IMR-90 (cell line): ENCODE data around the gene TGM2. TPM values are rescaled to one million over a fixed set of nuclear protein-coding genes. Genes with fewer than 3 reads are reported as not detected.

Experiments
- ATAC-seq: fragments of 200-7000 bp; cut with Tn5 transposase; 2 replicates; pipeline ENCODE4 v1.9.1; 2020; ENCODE audit warnings: low read depth, mild to moderate bottlenecking, moderate library complexity
- BruUV-seq: library from RNA; stranded (reverse); fragments of 400-500 nt; replicated peaks from 2 replicates; lab custom pipeline; 2021; lab: Mats Ljungman, UMichigan
- CTCF ChIA-PET: fragments of 300-600 bp; formaldehyde crosslinking; extraction: SDS; loops from one replicate; lab custom pipeline; 2021; ENCODE audit warnings: antibody characterized with exemption; lab: Yijun Ruan, JAX
- POLR2A ChIA-PET: fragments of 300-600 bp; sonication (Branson Sonifier 250); formaldehyde crosslinking; loops from one replicate; lab custom pipeline; 2022; ENCODE audit warnings: antibody characterized with exemption; ENCODE audit not compliant: unreplicated experiment; lab: Charles Lee
- DNase-seq: peaks from one replicate; pipeline ENCODE4 v3.0.0; 2013
- H2AFZ ChIP-seq: replicated peaks from 2 replicates; pipeline ENCODE3; 2013; ENCODE audit warnings: low read length, mild to moderate bottlenecking; ENCODE audit not compliant: poor library complexity
- H2AK5ac ChIP-seq: 2 replicates; pipeline ENCODE4 v1.6.1; 2013; ENCODE audit warnings: low read depth, low read length, inconsistent platforms
- H2AK9ac ChIP-seq: replicated peaks from 2 replicates; pipeline ENCODE3; 2013; ENCODE audit warnings: mild to moderate bottlenecking, low read depth, low read length, moderate library complexity; ENCODE audit not compliant: poor library complexity
- H2BK120ac ChIP-seq: 2 replicates; pipeline ENCODE4 v1.6.1; 2013; ENCODE audit warnings: low read depth, low read length, inconsistent platforms
- H2BK15ac ChIP-seq: 3 replicates; pipeline ENCODE4 v1.6.1; 2013; ENCODE audit warnings: low read depth, low read length, inconsistent platforms
- H2BK20ac ChIP-seq: 2 replicates; pipeline ENCODE4 v1.6.1; 2013; ENCODE audit warnings: low read depth, mild to moderate bottlenecking, inconsistent platforms, low read length, moderate library complexity
- H2BK5ac ChIP-seq: 2 replicates; pipeline ENCODE4 v1.6.1; 2013; ENCODE audit warnings: mild to moderate bottlenecking, low read depth, low read length, inconsistent platforms; ENCODE audit not compliant: poor library complexity, severe bottlenecking
- H3K14ac ChIP-seq: replicated peaks from 2 replicates; pipeline ENCODE4 v1.6.1; 2013; ENCODE audit warnings: low read depth, low read length, inconsistent platforms
- H3K18ac ChIP-seq: 2 replicates; pipeline ENCODE4 v1.6.1; 2013; ENCODE audit warnings: low read depth, low read length, control low read depth
- H3K23ac ChIP-seq: 2 replicates; pipeline ENCODE4 v1.6.1; 2013; ENCODE audit warnings: low read depth, low read length, inconsistent platforms
- H3K27ac ChIP-seq: 2 replicates; pipeline ENCODE4 v1.5.1; 2013; ENCODE audit warnings: mild to moderate bottlenecking, control low read depth, low read length; ENCODE audit not compliant: insufficient read depth
- H3K27me3 ChIP-seq: 2 replicates; pipeline ENCODE4 v1.6.1; 2013; ENCODE audit warnings: low read length; ENCODE audit not compliant: control insufficient read depth, insufficient read depth
- H3K36me3 ChIP-seq: 2 replicates; pipeline ENCODE4 v1.6.1; 2013; ENCODE audit warnings: low read length, mixed read lengths; ENCODE audit not compliant: control insufficient read depth, insufficient read depth
- H3K4ac ChIP-seq: 2 replicates; pipeline ENCODE4 v1.6.1; 2013; ENCODE audit warnings: low read depth, low read length, inconsistent platforms
- H3K4me1 ChIP-seq: 2 replicates; pipeline ENCODE4 v1.6.1; 2013; ENCODE audit warnings: low read length, mixed read lengths; ENCODE audit not compliant: control insufficient read depth, insufficient read depth
- H3K4me2 ChIP-seq: 2 replicates; pipeline ENCODE4 v1.6.1; 2013; ENCODE audit warnings: low read depth, mild to moderate bottlenecking, control low read depth, low read length, moderate library complexity
- H3K4me3 ChIP-seq: 2 replicates; pipeline ENCODE4 v1.5.1; 2013; ENCODE audit warnings: low read depth, mild to moderate bottlenecking, control low read depth, low read length, moderate library complexity; ENCODE audit not compliant: insufficient read depth
- H3K56ac ChIP-seq: 2 replicates; pipeline ENCODE4 v1.6.1; 2013; ENCODE audit warnings: low read length, inconsistent platforms; ENCODE audit not compliant: insufficient read depth; ENCODE audit errors: extremely low read depth
- H3K79me1 ChIP-seq, 2 experiments: 2 replicates each; pipeline ENCODE4 v1.6.1; 2013; ENCODE audit warnings: low read length in 2 of 2, inconsistent platforms in 1 of 2, low read depth in 1 of 2
- H3K9ac ChIP-seq: 2 replicates; pipeline ENCODE4 v1.6.1; 2013; ENCODE audit warnings: low read depth, low read length, control low read depth
- H3K9me1 ChIP-seq: 2 replicates; pipeline ENCODE4 v1.6.1; 2013; ENCODE audit warnings: low read length, inconsistent platforms; ENCODE audit not compliant: insufficient read depth
- H3K9me3 ChIP-seq: 2 replicates; pipeline ENCODE4 v1.6.1; 2013; ENCODE audit warnings: low read length; ENCODE audit not compliant: control insufficient read depth, insufficient read depth
- H4K20me1 ChIP-seq: 2 replicates; pipeline ENCODE4 v1.6.1; 2013; ENCODE audit warnings: low read length, inconsistent platforms; ENCODE audit not compliant: insufficient read depth
- H4K5ac ChIP-seq: 2 replicates; pipeline ENCODE4 v1.6.1; 2013; ENCODE audit warnings: mild to moderate bottlenecking, low read depth, low read length, control low read depth
- H4K8ac ChIP-seq, 2 experiments: 2 replicates each; pipeline ENCODE4 v1.6.1; 2013; ENCODE audit warnings: low read depth in 2 of 2, low read length in 2 of 2, control low read depth in 1 of 2, inconsistent platforms in 1 of 2
- H4K91ac ChIP-seq: 2 replicates; pipeline ENCODE4 v1.6.1; 2013; ENCODE audit warnings: low read depth, low read length, inconsistent platforms; ENCODE audit not compliant: insufficient read depth
- BHLHE40 ChIP-seq: fragments of 150-350 bp; IDR thresholded peaks from 2 replicates; pipeline ENCODE4 v1.6.1; 2016; ENCODE audit warnings: mild to moderate bottlenecking, low read depth, low read length
- CEBPB ChIP-seq: IDR thresholded peaks from 2 replicates; pipeline ENCODE4 v1.6.1; 2012; ENCODE audit warnings: low read depth, low read length, improper control_type of control experiment
- CHD1 ChIP-seq: IDR thresholded peaks from 2 replicates; pipeline ENCODE4 v1.6.1; 2012; ENCODE audit warnings: low read depth, low read length, improper control_type of control experiment
- ELK1 ChIP-seq: fragments of 150-350 bp; IDR thresholded peaks from 2 replicates; pipeline ENCODE4 v1.6.1; 2016; ENCODE audit warnings: low read depth, mild to moderate bottlenecking, low read length, moderate library complexity, borderline replicate concordance
- FOS ChIP-seq: fragments of 150-350 bp; IDR thresholded peaks from 2 replicates; pipeline ENCODE4 v1.6.1; 2016; ENCODE audit warnings: low read depth, low read length
- MAFK ChIP-seq: IDR thresholded peaks from 2 replicates; pipeline ENCODE4 v1.6.1; 2012; ENCODE audit warnings: low read depth, low read length, improper control_type of control experiment
- MAZ ChIP-seq: IDR thresholded peaks from 2 replicates; pipeline ENCODE4 v1.6.1; 2012; ENCODE audit warnings: low read depth, mild to moderate bottlenecking, low read length, improper control_type of control experiment, moderate library complexity, borderline replicate concordance
- MXI1 ChIP-seq: IDR thresholded peaks from 2 replicates; pipeline ENCODE4 v1.6.1; 2012; ENCODE audit warnings: low read depth, mild to moderate bottlenecking, low read length, moderate library complexity, borderline replicate concordance
- NFE2L2 ChIP-seq: fragments of 150-350 bp; IDR thresholded peaks from 2 replicates; pipeline ENCODE4 v1.6.1; 2016; ENCODE audit warnings: low read depth, mild to moderate bottlenecking, low read length
- POLR2A ChIP-seq: IDR thresholded peaks from 2 replicates; pipeline ENCODE4 v1.6.1; 2012; ENCODE audit warnings: mild to moderate bottlenecking, low read depth, low read length
- RAD21 ChIP-seq: IDR thresholded peaks from 2 replicates; pipeline ENCODE4 v1.6.1; 2012; ENCODE audit warnings: low read length, improper control_type of control experiment
- RCOR1 ChIP-seq: IDR thresholded peaks from 2 replicates; pipeline ENCODE4 v1.6.1; 2012; ENCODE audit warnings: mild to moderate bottlenecking, low read length, improper control_type of control experiment; ENCODE audit not compliant: insufficient replicate concordance
- RFX5 ChIP-seq: IDR thresholded peaks from 2 replicates; pipeline ENCODE4 v1.8.0; 2012; ENCODE audit warnings: low read depth, mild to moderate bottlenecking, low read length, moderate library complexity
- SMC3 ChIP-seq: fragments of 150-350 bp; IDR thresholded peaks from 2 replicates; pipeline ENCODE4 v1.6.1; 2016; ENCODE audit warnings: low read depth, mild to moderate bottlenecking, antibody characterized with exemption, low read length, moderate library complexity
- USF2 ChIP-seq: fragments of 150-350 bp; IDR thresholded peaks from 2 replicates; pipeline ENCODE4 v1.6.1; 2017; ENCODE audit warnings: mild to moderate bottlenecking, antibody characterized with exemption, low read length, low read depth
- WGBS, 2 experiments: methylation state at CpG; one replicate each; pipeline versions ENCODE4 v1.1.5 to v1.1.7; 2013; ENCODE audit warnings: missing lambda C conversion rate in 2 of 2; ENCODE audit not compliant: insufficient read length in 1 of 2; ENCODE audit errors: extremely low coverage in 2 of 2; 5-methylcytosine and 5-hydroxymethylcytosine counted together
- dilution Hi-C: fragments of 300-500 bp; cut with HindIII; formaldehyde crosslinking; loops from one replicate; pipeline ENCODE4 v1.14.3; 2018; ENCODE audit warnings: low sequenced_read_pairs; ENCODE audit not compliant: unreplicated experiment
- in situ Hi-C: fragments of 300-500 bp; cut with MboI; formaldehyde crosslinking; loops from 3 replicates; pipeline ENCODE4 v1.14.3; 2019; ENCODE audit warnings: low sequenced_read_pairs, inconsistent platforms, mixed read lengths
- intact Hi-C: fragments of 100-400 bp; cut with micrococcal nuclease; formaldehyde crosslinking; loops from 2 replicates; pipeline ENCODE4 v1.10.0; 2022
- polyA plus RNA-seq, 3 experiments: library from polyadenylated mRNA; depleted of rRNA; stranded (reverse); fragments of >200 nt; gene quantifications; 2 replicates each; pipeline ENCODE4 v1.2.3, GENCODE V29; 2012; ENCODE audit warnings: low replicate concordance in 1 of 3
- total RNA-seq: library from RNA; depleted of rRNA; stranded (reverse); fragments of >200 nt; gene quantifications from 2 replicates; pipeline ENCODE4 v1.2.3, GENCODE V29; 2012
- TF ChIP-seq, protein P1 (sequence below): conservative IDR thresholded peaks from 2 replicates; pipeline ENCODE4 v1.5.1; 2012; ENCODE audit warnings: mild to moderate bottlenecking, low read depth, low read length, improper control_type of control experiment

TGM2 gene
- total and polyA plus RNA-seq, 2 of the 4 experiments (the other 2 are of a cell fraction): 239 to 268 TPM

- H3K4me1 ChIP-seq: peaks cover 63% of the 10 kb centered on the region
- CTCF ChIA-PET: interaction anchor here (1.5 kb wide), 1 partner anchor 94 kb away, joined by 3 read pairs; no protein-coding TSS in a partner anchor
These were observed 2.3 kb upstream of the TGM2 start for GRCh38 chr20:38167328-38167850.

More at GRCh38 chr20:38167328-38167850, 2.3 kb upstream of the TGM2 start:
- Histone ChIP-seq H3K4ac (peak overlapping the region; percentile 95), H2BK15ac (peak overlapping the region; percentile 98), H2BK120ac (peak overlapping the region; percentile 99), H3K27ac (peak overlapping the region; percentile 69), H3K23ac (peak overlapping the region; percentile 90), H3K27me3 (no peaks in the 10 kb centered on the region), H4K20me1 (no peaks in the 10 kb centered on the region), H3K18ac (peak overlapping the region; percentile 85), H2AFZ (peak overlapping the region; percentile 63), H3K9me3 (no peaks in the 10 kb centered on the region), H3K9me1 (peaks cover 39% of the 10 kb centered on the region), H3K14ac (peak overlapping the region; percentile 92), H4K91ac (peak overlapping the region; percentile 94), H2AK9ac (peak overlapping the region; percentile 80), H4K8ac (peak overlapping the region; percentile 74 to 95), H2BK20ac (peak overlapping the region; percentile 99), H2AK5ac (peak overlapping the region; percentile 99), H3K4me3 (no peak overlapping the region), H2BK5ac (peak overlapping the region; percentile 90), H3K36me3 (no peaks in the 10 kb centered on the region), H3K4me2 (no peak overlapping the region), H3K9ac (peak overlapping the region; percentile 15; the same call in 1 of the 2 replicates), H4K5ac (peak overlapping the region; percentile 88), H3K56ac (peak overlapping the region; percentile 63), H3K79me1 (peaks cover 20 to 36% of the 10 kb centered on the region in 2 experiments)
- ATAC-seq: no peak
- no TSS peak for BruUV-seq
- intact Hi-C loops: loop anchor here (1.0 kb wide), 1 partner anchor 53 kb away; no protein-coding TSS in a partner anchor
- POLR2A ChIA-PET: no interaction called here
- no peak for DNase-seq
- WGBS, 2 experiments: 100% methylated on average over 2 of the region's 8 CpGs; no CpG with 5 or more reads in 1 of the 2 experiments
- in situ Hi-C loops: loop anchor here (5.0 kb wide), 2 partner anchors 50 to 90 kb away; no protein-coding TSS in a partner anchor
- dilution Hi-C loops: no loop called here
- TF ChIP-seq POLR2A (no peak), ELK1 (no peak), MAZ (no peak), RAD21 (no peak), USF2 (no peak), MAFK (no peak), FOS (no peak), CHD1 (no peak), SMC3 (no peak), MXI1 (no peak), NFE2L2 (no peak), RCOR1 (no peak), RFX5 (no peak), CEBPB (no peak), BHLHE40 (no peak)
- TF ChIP-seq, protein P1, sequence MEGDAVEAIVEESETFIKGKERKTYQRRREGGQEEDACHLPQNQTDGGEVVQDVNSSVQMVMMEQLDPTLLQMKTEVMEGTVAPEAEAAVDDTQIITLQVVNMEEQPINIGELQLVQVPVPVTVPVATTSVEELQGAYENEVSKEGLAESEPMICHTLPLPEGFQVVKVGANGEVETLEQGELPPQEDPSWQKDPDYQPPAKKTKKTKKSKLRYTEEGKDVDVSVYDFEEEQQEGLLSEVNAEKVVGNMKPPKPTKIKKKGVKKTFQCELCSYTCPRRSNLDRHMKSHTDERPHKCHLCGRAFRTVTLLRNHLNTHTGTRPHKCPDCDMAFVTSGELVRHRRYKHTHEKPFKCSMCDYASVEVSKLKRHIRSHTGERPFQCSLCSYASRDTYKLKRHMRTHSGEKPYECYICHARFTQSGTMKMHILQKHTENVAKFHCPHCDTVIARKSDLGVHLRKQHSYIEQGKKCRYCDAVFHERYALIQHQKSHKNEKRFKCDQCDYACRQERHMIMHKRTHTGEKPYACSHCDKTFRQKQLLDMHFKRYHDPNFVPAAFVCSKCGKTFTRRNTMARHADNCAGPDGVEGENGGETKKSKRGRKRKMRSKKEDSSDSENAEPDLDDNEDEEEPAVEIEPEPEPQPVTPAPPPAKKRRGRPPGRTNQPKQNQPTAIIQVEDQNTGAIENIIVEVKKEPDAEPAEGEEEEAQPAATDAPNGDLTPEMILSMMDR: no peak
